A673 (cell line): Measurements from ENCODE around the gene SIK3. TPM values are rescaled to one million over a fixed set of nuclear protein-coding genes. Genes with fewer than 3 reads are reported as not detected.

Experiments
- BruUV-seq: library from RNA; stranded (reverse); fragments of 400-500 nt; replicated peaks from 2 replicates; lab custom pipeline; 2021; lab: Mats Ljungman, UMichigan
- CTCF ChIA-PET: fragments of 300-600 bp; sonication (Branson Sonifier 250); formaldehyde crosslinking; loops from one replicate; lab custom pipeline; 2022; ENCODE audit warnings: antibody characterized with exemption; lab: Charles Lee
- POLR2A ChIA-PET: fragments of 300-600 bp; sonication (Branson Sonifier 250); formaldehyde crosslinking; loops from one replicate; lab custom pipeline; 2022; ENCODE audit warnings: antibody characterized with exemption; ENCODE audit not compliant: low non-redundant PET; lab: Charles Lee
- DNase-seq: peaks from one replicate; pipeline ENCODE4 v3.0.0-alpha.2; 2015; ENCODE audit warnings: low spot score
- H3K27ac ChIP-seq: fragments of 200-600 bp; sonication (generic); 2 replicates; pipeline ENCODE4 v1.5.1; 2016; ENCODE audit warnings: mixed run types, low read depth, mild to moderate bottlenecking, mixed read lengths, antibody characterized with exemption, low read length; ENCODE audit not compliant: poor library complexity, severe bottlenecking
- H3K27me3 ChIP-seq: fragments of 200-600 bp; sonication (generic); replicated peaks from 2 replicates; pipeline ENCODE4 v1.6.1; 2017; ENCODE audit warnings: mixed run types, low read depth, mild to moderate bottlenecking, mixed read lengths, antibody characterized with exemption, low read length; ENCODE audit not compliant: insufficient read depth, poor library complexity
- H3K36me3 ChIP-seq: fragments of 200-600 bp; sonication (generic); 2 replicates; pipeline ENCODE4 v1.6.1; 2016; ENCODE audit warnings: mixed run types, mild to moderate bottlenecking, mixed read lengths, antibody characterized with exemption, low read length; ENCODE audit not compliant: insufficient read depth, poor library complexity, severe bottlenecking
- H3K4me1 ChIP-seq: fragments of 200-600 bp; sonication (generic); 2 replicates; pipeline ENCODE4 v1.6.1; 2017; ENCODE audit warnings: mixed run types, mild to moderate bottlenecking, mixed read lengths, antibody characterized with exemption, low read length; ENCODE audit not compliant: insufficient read depth, poor library complexity, severe bottlenecking
- H3K4me3 ChIP-seq: fragments of 200-600 bp; sonication (generic); 2 replicates; pipeline ENCODE4 v1.5.1; 2016; ENCODE audit warnings: low read depth, mixed run types, mild to moderate bottlenecking, mixed read lengths, low read length; ENCODE audit not compliant: poor library complexity, severe bottlenecking
- H3K9me3 ChIP-seq: fragments of 200-600 bp; sonication (generic); 2 replicates; pipeline ENCODE4 v1.6.1; 2016; ENCODE audit warnings: mixed run types, low read depth, mild to moderate bottlenecking, mixed read lengths, antibody characterized with exemption, low read length; ENCODE audit not compliant: poor library complexity, severe bottlenecking
- CTCF ChIP-seq: fragments of 300-800, 200-600 bp; sonication (generic); conservative IDR thresholded peaks from 2 replicates; pipeline ENCODE4 v1.5.1; 2017; ENCODE audit warnings: low read depth, mild to moderate bottlenecking, antibody characterized with exemption, low read length, moderate library complexity, mixed read lengths
- EZH2 ChIP-seq: fragments of 200-600 bp; sonication (generic); IDR thresholded peaks from 2 replicates; pipeline ENCODE4 v1.6.1; 2017; ENCODE audit warnings: borderline replicate concordance, low read depth, mild to moderate bottlenecking, mixed read lengths, antibody characterized with exemption, low read length; ENCODE audit not compliant: poor library complexity, severe bottlenecking
- intact Hi-C: fragments of 100-400 bp; cut with micrococcal nuclease; formaldehyde crosslinking; loops from one replicate; pipeline ENCODE4 v1.10.0; 2022; ENCODE audit not compliant: unreplicated experiment
- total RNA-seq: library from RNA; stranded (reverse); gene quantifications from 2 replicates; pipeline ENCODE4 v1.2.3, GENCODE V29; 2021

The SIK3 gene
- total RNA-seq, 1 experiment from 2014 or later = 81.7 TPM

GRCh38 chr11:116857936-116858335 lies 240.3 kb downstream of the SIK3 start:
- peaks cover 66% of the 10 kb centered on the region for H3K36me3 ChIP-seq
- intact Hi-C loops = no loop called here
- H3K4me1 ChIP-seq = peaks cover 13% of the 10 kb centered on the region
- TF ChIP-seq EZH2 = no peak
- no peak for TF ChIP-seq CTCF
- POLR2A ChIA-PET = no interaction called here
- no peak overlapping the region for H3K27ac ChIP-seq
- no peak for DNase-seq
- no peaks in the 10 kb centered on the region for H3K27me3 ChIP-seq
- no peaks in the 10 kb centered on the region for H3K9me3 ChIP-seq
- BruUV-seq = no TSS peak
- H3K4me3 ChIP-seq = no peak overlapping the region
- CTCF ChIA-PET = no interaction called here

GRCh38 chr11:116857316-116857715 lies 240.9 kb downstream of the SIK3 start:
- TF ChIP-seq CTCF (no peak), EZH2 (no peak)
- Histone ChIP-seq H3K4me3 (no peak overlapping the region), H3K9me3 (no peaks in the 10 kb centered on the region), H3K27me3 (no peaks in the 10 kb centered on the region), H3K27ac (no peak overlapping the region), H3K36me3 (peaks cover 65% of the 10 kb centered on the region), H3K4me1 (peaks cover 19% of the 10 kb centered on the region)
- ChIA-PET POLR2A (no interaction called here), CTCF (no interaction called here)
- no TSS peak for BruUV-seq
- intact Hi-C loops = no loop called here
- no peak for DNase-seq

GRCh38 chr11:116856423-116856822 lies 241.8 kb downstream of the SIK3 start:
- Histone ChIP-seq H3K36me3 (peaks cover 56% of the 10 kb centered on the region), H3K4me3 (no peak overlapping the region), H3K9me3 (no peaks in the 10 kb centered on the region), H3K27me3 (no peaks in the 10 kb centered on the region), H3K4me1 (peaks cover 28% of the 10 kb centered on the region), H3K27ac (no peak overlapping the region)
- CTCF ChIA-PET = interaction anchor here (0.5 kb wide), 1 partner anchor 282 kb away, joined by 10 read pairs; no protein-coding TSS in a partner anchor
- DNase-seq = no peak
- POLR2A ChIA-PET = no interaction called here
- TF ChIP-seq CTCF (no peak), EZH2 (no peak)
- BruUV-seq = no TSS peak
- intact Hi-C loops = no loop called here
